ENCODE results near the gene SLF2. TPM values are rescaled to one million over a fixed set of nuclear protein-coding genes. Genes with fewer than 3 reads are reported as not detected.

Gene SLF2
- total and polyA plus RNA-seq, 2 of the 8 experiments (the other 6 are each of a cell fraction or from before 2014, with no cell fraction given) = 5.5 to 20.9 TPM

DNA sequence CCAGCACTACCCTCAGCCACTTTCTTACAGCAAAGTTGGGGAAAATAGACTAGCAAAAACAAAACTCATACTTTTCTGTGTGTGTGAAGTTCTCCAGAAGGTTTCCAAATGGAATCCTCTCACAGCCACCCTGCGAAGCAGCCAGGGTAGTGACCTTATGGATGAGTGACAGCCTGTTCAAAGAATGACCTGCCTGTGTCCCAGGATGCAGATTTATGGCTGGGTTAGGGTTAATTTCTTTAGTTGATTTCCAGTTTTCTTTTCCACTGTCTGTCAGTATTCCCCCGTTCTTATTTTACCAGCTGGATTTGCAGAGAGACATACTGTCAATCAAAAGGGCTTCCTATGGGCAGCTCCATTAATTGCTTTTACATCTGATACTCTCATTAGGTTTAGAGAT, 54.1 kb downstream of the SLF2 start:
- H3K9me3 ChIP-seq (ENCODE audit: insufficient read depth in 2 of 2, low read depth in 1 of 2, low read length in 1 of 2) = no peaks in the 10 kb centered on the region
- peaks cover 0 to 3% (median 1%) of the 10 kb centered on the region in 4 experiments; a peak in 1 of 7 replicates for H3K27me3 ChIP-seq (replicated peaks in 1 of 4; ENCODE audit: control insufficient read depth in 3 of 4, extremely low read depth in 1 of 4, insufficient read depth in 3 of 4, low read length in 3 of 4)
- H2AFZ ChIP-seq (ENCODE audit: low read length) = no peak overlapping the region
- H2BK15ac ChIP-seq (ENCODE audit: low read length) = no peak overlapping the region
- peaks cover 9% of the 10 kb centered on the region for H3K23me2 ChIP-seq (ENCODE audit: low read depth, low read length)
- H2BK20ac ChIP-seq (ENCODE audit: low read length) = no peak overlapping the region
- H3K79me2 ChIP-seq (ENCODE audit: control insufficient read depth in 1 of 2, insufficient read depth in 2 of 2, low read length in 2 of 2) = no peaks in the 10 kb centered on the region
- H2BK120ac ChIP-seq (replicated peaks; ENCODE audit: low read depth, low read length) = no peak overlapping the region
- no peak overlapping the region for H3K27ac ChIP-seq (ENCODE audit: low read depth, low read length)
- H3K4me1 ChIP-seq (replicated peaks in 1 of 4; ENCODE audit: control insufficient read depth in 3 of 4, insufficient read depth in 4 of 4, low read length in 3 of 4) = peaks cover 7 to 15% (median 9%) of the 10 kb centered on the region in 4 experiments
- H3K9ac ChIP-seq (replicated peaks in 1 of 4; ENCODE audit: extremely low read depth in 1 of 4, low read depth in 3 of 4, low read length in 3 of 4) = 0 out of 7 replicates have a peak overlapping the region, but pooled peaks of 1 of the 4 experiments have one; percentile 17
- H4K91ac ChIP-seq (replicated peaks; ENCODE audit: insufficient read length, low read length) = no peak overlapping the region
- H3K79me1 ChIP-seq (ENCODE audit: low read depth, low read length) = no peaks in the 10 kb centered on the region
- no peak overlapping the region for H4K5ac ChIP-seq (ENCODE audit: insufficient read length, low read depth, low read length)
- peaks cover 0 to 5% of the 10 kb centered on the region in 2 experiments for H4K20me1 ChIP-seq (replicated peaks in 1 of 2; ENCODE audit: control insufficient read depth in 1 of 2, insufficient read depth in 2 of 2, low read length in 2 of 2)
- ChIA-PET CTCF (ENCODE audit: partially characterized antibody) (interaction anchor here (0.5 to 5.4 kb wide), 10 partner anchors 9 to 821 kb away, joined by 3 to 32 read pairs (median 4); no protein-coding TSS in a partner anchor), POLR2A (ENCODE audit: partially characterized antibody) (interaction anchor here (1.1 to 6.0 kb wide), 6 partner anchors 12 to 54 kb away, joined by 3 to 38 read pairs (median 4); partner anchors contain the start of genes LZTS2, MRPL43, SLF2 and TWNK)
- TF ChIP-seq, protein P1, sequence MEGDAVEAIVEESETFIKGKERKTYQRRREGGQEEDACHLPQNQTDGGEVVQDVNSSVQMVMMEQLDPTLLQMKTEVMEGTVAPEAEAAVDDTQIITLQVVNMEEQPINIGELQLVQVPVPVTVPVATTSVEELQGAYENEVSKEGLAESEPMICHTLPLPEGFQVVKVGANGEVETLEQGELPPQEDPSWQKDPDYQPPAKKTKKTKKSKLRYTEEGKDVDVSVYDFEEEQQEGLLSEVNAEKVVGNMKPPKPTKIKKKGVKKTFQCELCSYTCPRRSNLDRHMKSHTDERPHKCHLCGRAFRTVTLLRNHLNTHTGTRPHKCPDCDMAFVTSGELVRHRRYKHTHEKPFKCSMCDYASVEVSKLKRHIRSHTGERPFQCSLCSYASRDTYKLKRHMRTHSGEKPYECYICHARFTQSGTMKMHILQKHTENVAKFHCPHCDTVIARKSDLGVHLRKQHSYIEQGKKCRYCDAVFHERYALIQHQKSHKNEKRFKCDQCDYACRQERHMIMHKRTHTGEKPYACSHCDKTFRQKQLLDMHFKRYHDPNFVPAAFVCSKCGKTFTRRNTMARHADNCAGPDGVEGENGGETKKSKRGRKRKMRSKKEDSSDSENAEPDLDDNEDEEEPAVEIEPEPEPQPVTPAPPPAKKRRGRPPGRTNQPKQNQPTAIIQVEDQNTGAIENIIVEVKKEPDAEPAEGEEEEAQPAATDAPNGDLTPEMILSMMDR (IDR thresholded peaks at IDR 0.05; ENCODE audit: control extremely low read depth in 1 of 3, insufficient read depth in 1 of 3, low read depth in 1 of 3, low read length in 3 of 3) = no peak
- TF ChIP-seq CEBPB (IDR thresholded peaks at IDR 0.05; ENCODE audit: low read depth, low read length) = no peak
- TF ChIP-seq FOSL1 (IDR thresholded peaks at IDR 0.05; ENCODE audit: insufficient read depth, low read depth, low read length) = no peak
- no peak for TF ChIP-seq BACH1 (IDR thresholded peaks at IDR 0.05; ENCODE audit: low read length)
- TF ChIP-seq, protein P2, sequence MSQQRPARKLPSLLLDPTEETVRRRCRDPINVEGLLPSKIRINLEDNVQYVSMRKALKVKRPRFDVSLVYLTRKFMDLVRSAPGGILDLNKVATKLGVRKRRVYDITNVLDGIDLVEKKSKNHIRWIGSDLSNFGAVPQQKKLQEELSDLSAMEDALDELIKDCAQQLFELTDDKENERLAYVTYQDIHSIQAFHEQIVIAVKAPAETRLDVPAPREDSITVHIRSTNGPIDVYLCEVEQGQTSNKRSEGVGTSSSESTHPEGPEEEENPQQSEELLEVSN (IDR thresholded peaks at IDR 0.05) = no peak
- no peak for TF ChIP-seq JUN (IDR thresholded peaks at IDR 0.05; ENCODE audit: low read depth, low read length)
- TF ChIP-seq BRCA1 (IDR thresholded peaks at IDR 0.05; ENCODE audit: low read depth, low read length) = no peak
- TF ChIP-seq YY1 (IDR thresholded peaks at IDR 0.05; ENCODE audit: low read depth, low read length) = no peak
- TF ChIP-seq JUND (IDR thresholded peaks at IDR 0.05; ENCODE audit: low read length) = no peak
- TF ChIP-seq GABPA (IDR thresholded peaks at IDR 0.05; ENCODE audit: borderline replicate concordance, insufficient read depth, low read length) = no peak
- no peak for TF ChIP-seq GTF2F1 (IDR thresholded peaks at IDR 0.05; ENCODE audit: borderline replicate concordance, low read depth, low read length)
- H3K36me3 ChIP-seq (ENCODE audit: control insufficient read depth in 2 of 4, insufficient read depth in 4 of 4, low read length in 3 of 4) = peaks cover 0 to 10% (median 2%) of the 10 kb centered on the region in 4 experiments; a peak in 1 of 8 replicates
- H3K4me2 ChIP-seq (ENCODE audit: insufficient read depth in 1 of 2, low read depth in 2 of 2, low read length in 2 of 2) = no peak overlapping the region
- H2BK5ac ChIP-seq (ENCODE audit: low read depth, low read length) = no peak overlapping the region
- WGBS, 2 experiments (ENCODE audit: extremely low coverage in 1 of 2, insufficient coverage in 1 of 2, insufficient read length in 1 of 2, insufficient replicate concordance in 2 of 2, low coverage in 1 of 2, low lambda C conversion rate in 2 of 2, missing lambda C conversion rate in 1 of 2) = 89% methylated on average over 2 of the region's 2 CpGs; no CpG with 5 or more reads in 1 of the 2 experiments
- H3K4ac ChIP-seq (replicated peaks; ENCODE audit: insufficient read length, low read depth, low read length) = no peak overlapping the region
- H3K4me3 ChIP-seq (ENCODE audit: extremely low read depth in 1 of 4, insufficient read depth in 2 of 4, low read depth in 3 of 4, low read length in 4 of 4) = no peak overlapping the region
- no peak overlapping the region for H3K14ac ChIP-seq (ENCODE audit: insufficient read length)
- FAIRE-seq = no peak
- H2AK5ac ChIP-seq (ENCODE audit: low read depth, low read length) = no peak overlapping the region
- no peak overlapping the region for H3K23ac ChIP-seq (ENCODE audit: insufficient read length)
- no peak overlapping the region for H2BK12ac ChIP-seq (ENCODE audit: low read depth, low read length)
- DNase-seq (ENCODE audit: low read depth in 1 of 2, low spot score in 2 of 2) = no peak
- no peak overlapping the region for H3K56ac ChIP-seq (replicated peaks; ENCODE audit: insufficient read length, low read depth, low read length)
- no peak overlapping the region for H3K18ac ChIP-seq (ENCODE audit: extremely low read depth, low read length)
- no peak overlapping the region for H4K8ac ChIP-seq (ENCODE audit: extremely low read depth, insufficient read depth, low read length)
